HG03045 (cell line): Measurements from ENCODE around the gene PAX9.
"Not testable (repeated sequence)": the region's sequence is repeated elsewhere in the genome, so short reads cannot be mapped to it uniquely, and the experiment has no call there.

Experiments used
- ATAC-seq: cut with Tn5 transposase; IDR thresholded peaks from one replicate; pipeline ENCODE4 v1.9.1; 2021; ENCODE audit warnings: mild to moderate bottlenecking, moderate library complexity; ENCODE audit not compliant: unreplicated experiment

The PAX9 gene

DNA sequence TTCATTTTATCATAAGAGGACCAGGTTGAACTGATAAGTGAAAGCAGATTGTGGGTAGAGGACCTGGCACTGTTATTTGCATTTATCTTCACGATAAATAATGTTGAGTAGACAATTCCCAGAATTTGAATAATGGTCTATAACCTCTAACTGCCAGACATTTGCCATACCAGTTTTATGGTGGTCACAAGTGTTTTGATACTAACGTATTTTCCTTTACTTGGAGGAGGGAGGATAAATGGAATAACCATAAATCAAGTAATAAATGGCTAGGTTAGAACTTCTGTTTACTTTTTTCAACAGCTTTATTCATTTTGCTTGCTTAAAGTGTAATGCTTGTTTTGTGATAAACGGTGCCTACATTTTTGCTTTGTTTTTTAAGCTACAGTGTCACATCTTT lies 9.5 kb downstream of the PAX9 start:
- no peak for ATAC-seq

DNA sequence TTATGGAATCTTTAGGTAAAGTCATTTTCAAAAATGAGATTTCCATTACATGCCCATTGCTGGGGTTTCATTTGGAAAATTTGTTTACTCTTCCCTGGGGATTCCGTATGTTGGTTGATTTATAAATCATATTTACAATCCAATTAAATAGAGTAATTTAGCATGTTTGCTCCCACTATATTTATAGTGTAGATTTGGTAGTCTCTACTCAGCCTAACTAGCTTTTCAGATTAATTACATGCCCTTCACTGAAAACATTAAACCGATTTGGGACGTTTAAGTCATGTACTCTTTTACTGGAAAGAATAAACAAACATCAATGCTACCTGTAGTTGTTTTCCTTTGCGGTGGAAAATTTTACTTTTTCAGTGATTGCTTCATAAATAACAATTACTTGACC lies 10.4 kb downstream of the PAX9 start:
- no peak for ATAC-seq

DNA sequence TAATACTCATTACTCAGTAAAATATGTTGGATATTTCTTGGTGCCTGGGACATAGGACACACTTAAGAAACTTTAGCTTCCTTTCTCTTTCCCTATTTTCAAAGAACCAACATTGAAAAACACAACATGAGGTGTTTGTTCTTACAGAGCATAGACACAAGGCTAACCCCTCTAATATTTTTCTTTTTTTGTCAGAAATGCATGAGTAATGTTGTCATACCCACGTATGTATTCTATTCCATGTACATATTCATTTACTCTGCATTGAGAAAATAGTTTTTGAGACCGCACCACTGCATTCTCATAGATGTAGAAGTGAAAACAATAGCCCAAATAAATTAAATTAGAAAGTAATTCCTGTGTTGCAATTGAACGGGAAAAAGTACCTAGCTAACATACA lies 13.0 kb downstream of the PAX9 start:
- ATAC-seq, result no peak

DNA sequence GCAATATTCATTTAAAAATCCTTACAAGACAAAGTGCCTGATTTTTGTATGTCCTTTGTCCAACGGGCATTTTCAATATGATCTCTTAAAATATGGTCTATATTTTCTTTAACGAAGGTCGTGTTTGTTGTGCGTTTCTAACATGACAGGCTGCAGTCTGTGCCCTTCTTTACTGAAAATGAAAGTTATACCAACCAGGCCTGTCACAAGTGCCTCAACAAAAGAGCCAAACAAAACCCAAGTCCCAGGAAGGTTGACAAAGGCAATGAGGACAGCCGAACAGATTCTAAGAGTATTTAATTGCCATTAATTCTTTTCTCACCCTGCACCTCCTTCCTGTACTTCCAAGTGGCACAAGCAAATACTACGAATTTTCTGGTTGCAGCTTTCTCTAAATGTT lies 13.9 kb downstream of the PAX9 start:
- ATAC-seq, result no peak

DNA sequence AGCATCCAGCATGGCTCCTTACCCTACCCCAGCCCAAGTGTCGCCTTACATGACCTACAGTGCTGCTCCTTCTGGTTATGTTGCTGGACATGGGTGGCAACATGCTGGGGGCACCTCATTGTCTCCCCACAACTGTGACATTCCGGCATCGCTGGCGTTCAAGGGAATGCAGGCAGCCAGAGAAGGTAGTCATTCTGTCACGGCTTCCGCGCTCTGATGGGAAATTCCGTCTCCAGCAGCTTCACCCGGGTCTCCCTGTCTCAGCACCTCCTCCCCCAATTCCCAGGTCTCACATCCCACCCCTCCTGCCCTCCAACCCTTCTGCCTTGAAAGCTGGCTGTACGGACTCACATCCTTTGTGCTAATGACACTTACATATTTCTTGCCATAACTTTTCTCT lies 14.6 kb downstream of the PAX9 start:
- no peak for ATAC-seq

DNA sequence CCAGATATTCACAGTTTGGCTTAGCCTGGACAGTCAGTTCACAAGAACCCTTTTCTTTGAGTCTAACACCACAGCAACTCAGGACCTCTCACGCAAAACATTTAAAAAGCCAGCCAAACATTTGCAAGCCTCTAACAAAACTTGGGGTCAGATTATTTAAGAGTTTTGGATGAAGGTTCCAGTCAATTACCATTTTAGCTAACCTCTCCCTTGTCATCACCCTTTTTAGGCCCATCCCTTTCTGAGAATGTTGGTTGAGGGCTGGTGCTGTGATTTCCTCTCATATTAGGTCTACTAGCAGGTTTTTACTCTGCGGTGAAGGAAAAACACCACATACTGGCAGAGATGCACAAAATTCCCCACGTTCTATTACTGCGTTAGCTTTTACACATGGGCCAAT lies 20.7 kb downstream of the PAX9 start:
- ATAC-seq, result no peak

DNA sequence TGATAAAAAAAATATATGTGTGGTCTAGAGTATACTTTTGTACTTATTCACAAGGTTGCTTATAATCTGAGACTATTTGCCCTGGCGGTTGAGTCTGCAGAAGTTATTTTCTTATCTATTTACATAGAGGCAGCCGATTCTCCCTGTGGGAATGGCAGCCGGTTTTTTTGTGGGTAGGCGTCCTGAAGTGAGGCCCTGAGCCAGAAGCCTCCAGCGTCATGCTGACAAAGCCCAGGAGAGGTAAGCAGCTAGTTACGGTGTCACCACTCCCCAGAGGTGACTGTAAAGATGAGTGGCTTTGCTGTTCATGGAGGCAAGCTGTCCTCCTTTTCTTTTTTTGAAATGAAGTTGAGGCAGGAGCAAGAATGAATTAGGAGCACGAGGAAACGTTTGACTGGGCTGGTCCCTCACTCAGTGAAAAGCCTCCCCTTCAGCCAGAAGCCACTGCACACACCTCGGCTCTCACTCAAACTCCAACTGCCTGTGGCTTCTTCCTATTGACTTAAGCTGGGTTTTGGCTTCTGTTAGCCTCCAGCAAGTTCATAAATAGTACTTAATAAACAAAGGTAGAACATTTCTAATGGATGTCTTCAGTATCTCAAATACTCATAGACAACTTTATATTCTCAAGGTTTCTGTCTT lies 21.5 kb downstream of the PAX9 start:
- no peak for ATAC-seq

DNA sequence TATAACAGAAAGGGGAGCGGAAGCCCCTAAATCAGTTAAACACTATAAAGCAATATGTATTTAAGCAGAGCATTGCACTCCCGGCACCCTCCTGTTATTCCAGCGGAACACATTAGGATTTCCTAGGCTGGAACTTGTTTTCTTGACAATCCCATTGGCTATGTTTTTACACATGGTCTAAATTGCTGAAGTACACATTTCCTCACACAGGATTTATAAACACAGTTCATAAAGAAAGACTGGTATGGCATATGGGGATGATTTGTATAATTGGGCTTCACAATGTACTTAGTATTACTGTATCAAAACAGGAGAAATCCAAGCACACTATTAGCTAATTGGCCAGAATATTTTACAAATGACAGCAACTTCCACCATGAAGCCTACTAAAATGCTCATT lies 23.3 kb downstream of the PAX9 start:
- no peak for ATAC-seq

DNA sequence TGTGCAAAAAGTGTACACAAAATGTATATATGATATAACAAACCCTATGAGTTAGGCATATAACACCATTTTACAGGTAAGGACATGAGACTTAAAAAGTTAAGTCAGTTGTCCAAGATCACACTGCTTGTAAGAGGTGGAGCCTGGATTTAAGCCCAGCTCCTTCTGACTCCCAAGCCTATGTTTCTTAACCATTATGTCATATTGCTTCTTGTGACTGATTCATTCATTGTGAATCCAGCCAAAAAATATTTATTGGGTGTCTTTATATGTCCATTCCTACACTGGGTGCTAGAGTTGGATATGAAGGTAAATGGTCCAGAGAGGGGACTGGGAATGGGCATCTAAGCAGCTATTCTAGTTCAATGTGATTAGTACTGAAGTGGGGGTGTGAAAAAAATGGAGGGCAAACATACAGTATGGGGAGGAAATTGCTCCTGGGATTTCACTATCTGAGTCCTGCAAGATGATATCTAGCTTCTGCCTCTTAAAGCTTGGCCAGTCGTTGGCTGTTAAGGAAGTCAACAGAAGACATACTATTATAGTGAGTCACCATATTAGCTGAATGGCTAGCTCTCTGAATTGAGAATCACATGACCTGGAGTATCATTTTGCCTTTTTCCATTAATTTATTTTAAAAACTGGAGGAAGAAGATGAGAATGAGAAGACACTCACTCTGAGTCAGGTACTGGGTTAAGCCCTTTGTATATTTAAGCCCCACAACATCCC lies 28.8 kb downstream of the PAX9 start:
- ATAC-seq, result no peak

DNA sequence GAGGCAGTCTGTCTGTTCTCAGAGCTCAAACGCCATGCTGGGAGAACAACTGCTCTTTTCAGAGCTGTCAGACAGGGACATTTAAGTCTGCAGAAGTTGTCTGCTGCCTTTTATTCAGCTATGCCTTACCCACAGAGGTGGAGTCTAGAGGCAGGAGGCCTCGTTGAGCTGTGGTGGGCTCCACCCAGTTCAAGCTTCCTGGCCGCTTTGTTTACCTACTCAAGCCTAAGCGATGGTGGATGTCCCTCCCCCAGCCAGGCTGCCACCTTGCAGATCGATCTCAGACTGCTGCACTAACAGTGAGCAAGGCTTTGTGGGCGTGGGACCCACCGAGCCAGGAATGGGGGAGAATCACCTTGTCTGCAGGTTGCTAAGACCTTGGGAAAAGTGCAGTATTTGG lies 37.8 kb downstream of the PAX9 start:
- ATAC-seq, result not testable (repeated sequence)

DNA sequence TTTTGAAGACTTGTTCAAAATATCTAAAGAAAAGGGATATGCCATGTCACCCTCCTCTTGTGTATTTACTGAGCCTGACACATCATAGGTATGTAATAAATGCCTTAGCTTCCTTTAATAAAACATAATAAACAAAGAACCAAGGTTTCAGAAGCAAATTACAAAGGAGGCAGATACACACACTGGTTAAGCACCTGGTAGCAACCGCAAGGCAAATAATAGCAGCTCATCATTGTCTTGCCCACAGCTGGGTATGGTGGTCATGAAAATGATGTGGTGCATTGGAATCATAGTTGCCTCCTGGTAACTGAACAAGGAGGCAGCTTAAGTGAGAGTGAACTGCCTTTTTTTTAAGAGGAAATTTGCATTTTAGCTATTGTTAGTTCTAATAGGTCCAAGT lies 39.0 kb downstream of the PAX9 start:
- no peak for ATAC-seq

DNA sequence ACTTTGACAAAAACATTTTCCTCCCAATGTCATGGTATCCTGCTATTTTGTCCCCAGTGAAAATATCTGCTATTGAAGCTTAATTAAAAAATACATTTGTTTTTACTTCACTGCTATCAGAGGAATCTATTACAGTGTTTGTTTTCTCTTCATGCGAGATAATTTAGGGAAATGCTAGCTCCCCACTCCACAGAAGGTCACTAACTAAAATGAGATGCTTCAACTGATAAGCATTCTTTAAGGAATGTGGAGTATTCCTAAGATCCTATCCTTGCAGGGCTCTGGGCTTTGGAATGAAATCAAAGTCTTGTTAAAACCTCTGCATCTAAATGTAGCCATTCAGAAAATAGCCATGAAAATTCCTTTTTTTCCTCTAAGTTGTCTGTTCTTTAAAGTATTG lies 39.5 kb downstream of the PAX9 start:
- no peak for ATAC-seq

DNA sequence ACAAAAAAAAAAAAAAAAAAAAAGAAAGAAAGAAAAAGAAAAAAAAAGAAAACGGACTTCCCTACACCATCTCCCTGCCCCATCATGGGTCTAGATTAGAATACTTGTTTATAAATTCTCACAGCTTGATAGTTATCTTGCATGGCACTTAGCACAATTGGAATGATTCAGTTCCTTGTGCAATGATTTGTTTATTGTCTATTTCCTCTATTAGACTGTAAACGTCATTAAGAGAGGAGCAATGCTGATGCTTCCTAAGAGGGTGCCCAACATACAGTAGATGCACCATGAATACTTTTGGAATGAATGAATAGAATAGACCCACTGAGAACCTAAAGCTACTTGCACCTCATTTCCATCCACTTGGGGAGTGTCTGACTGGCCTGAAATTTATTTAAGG lies 40.8 kb downstream of the PAX9 start:
- no peak for ATAC-seq

DNA sequence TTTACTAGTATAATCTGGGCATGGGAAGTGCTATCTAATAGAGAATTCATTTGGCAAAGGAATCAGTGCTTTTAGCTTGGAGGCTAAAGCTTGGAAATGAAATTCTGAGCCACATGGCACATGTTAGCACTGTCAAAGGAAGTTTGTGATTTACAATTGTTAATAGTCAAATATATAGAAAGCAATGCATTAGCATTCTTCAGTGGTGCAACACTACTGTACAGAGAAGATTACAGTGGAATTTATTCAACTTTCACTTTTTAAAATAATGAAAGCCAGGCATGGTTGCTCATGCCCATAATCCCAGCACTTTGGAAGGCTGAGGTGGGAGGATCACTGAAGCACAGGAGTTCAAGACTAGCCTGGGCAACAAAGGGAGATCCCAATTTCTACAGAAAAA lies 45.9 kb downstream of the PAX9 start:
- ATAC-seq, result no peak

DNA sequence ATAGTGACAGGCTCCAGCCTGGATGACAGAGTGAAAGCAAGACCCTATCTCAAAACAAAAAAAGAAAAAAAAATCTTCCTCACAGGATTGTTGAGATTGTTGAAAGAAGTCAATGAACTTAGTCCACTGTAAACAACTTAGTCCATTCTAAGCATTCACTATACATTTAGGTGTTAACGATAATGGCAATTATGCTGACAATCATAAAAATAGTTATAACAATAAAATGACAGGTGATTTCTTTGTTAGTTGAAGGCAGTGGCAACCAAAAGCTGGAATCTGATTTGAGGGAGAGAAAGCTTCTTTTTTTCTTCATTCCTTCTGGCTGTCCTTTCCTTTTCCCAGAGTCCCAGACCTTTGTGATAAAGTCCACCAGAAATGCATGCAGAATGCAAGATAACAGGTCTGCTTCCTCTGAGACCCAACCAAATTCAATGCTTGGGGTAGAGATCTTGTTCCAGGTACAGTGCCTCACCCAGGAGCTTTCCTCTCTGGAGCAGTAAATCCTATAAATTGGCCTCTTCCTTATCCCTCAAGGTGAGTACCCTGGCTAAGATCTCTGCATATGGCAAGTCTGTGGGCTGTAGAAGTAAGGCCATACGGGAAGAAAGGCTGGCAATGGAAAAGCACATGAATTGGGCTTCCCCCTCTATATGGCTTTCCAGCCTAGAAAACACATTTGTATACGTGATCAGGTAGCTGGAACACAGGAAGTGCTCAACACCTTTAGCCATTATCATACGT lies 52.5 kb downstream of the PAX9 start:
- no peak for ATAC-seq

DNA sequence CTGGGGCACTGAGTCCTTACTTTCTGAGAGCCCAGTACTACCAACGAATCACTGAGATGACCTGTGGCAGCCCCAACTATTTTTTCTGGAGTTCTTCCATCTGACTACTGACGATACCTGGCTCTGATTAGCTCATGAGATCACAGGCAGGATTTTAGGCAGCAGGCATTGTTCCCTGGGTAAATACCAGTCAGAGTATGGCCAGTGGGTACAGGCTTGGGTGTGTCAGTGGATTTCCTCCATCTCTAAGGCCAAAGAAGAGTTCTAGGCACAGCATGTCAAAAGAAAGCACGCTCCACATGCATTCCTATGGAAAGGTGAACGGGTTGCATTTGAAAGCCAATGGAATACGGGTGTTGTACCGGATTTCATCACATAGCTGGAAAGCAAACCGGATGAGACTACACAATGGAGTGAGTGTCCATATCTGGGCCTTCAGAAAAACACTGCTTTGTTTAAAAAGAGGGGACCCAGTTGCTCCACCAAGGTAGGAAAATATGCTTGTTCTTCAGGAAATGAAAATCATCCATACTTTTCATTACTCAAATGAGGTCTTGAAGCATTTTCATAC lies 55.0 kb downstream of the PAX9 start:
- ATAC-seq, result no peak

DNA sequence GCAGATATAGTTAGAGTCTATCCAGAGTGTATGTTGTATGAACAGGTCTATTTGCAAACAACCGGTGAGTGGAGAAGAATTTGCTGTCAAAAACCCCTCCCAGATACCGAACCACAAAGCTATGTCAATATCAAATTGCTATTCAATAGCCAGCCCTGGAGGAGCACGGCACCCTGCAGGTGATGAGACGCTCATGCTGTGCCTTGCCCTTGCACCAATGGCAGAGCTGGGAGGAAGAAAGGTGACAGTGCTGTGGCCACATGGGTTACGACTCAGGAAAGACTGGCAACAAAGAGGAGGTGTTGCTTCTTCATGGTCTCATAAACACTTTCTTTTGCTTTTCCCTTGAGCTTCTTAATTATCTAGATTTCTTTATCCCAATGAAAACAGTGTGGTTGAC lies 55.7 kb downstream of the PAX9 start:
- no peak for ATAC-seq

DNA sequence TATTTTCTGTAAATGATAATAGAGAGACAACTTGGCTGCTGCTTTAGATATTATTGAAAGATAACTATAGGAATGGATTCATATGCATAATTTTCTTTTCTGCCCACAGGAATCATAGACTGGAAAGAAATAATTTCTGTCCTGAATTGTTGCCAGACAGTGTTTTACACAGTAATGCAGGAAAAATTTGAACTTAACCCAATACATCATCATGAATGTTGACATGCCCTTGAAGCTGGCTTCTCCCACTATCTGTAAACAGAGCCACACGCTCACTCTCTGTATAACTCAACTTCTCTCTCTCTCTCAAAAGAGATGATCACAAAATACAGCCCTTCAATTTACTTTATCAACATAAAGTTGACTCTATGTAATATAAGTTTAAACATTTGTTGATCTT lies 56.6 kb downstream of the PAX9 start:
- ATAC-seq, result no peak

DNA sequence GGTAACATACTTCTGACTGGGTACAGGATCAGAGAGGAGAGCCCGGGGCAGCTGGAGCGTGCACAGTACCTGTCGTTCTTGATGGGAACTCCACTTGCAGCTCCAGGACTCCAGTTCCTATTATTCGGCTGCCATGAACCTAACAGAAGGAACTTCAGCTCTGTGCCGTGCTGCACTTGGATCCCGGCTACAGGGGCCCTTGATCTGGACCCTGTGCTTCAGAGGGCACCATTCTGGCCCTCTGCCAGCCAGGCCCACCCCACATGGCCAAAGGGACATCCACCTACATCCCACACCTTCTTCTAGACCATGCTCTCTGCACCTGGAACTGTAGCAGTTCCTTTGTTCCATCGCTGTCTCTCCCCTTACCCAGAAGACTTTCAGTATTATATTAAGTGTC lies 58.2 kb downstream of the PAX9 start:
- ATAC-seq, result no peak

DNA sequence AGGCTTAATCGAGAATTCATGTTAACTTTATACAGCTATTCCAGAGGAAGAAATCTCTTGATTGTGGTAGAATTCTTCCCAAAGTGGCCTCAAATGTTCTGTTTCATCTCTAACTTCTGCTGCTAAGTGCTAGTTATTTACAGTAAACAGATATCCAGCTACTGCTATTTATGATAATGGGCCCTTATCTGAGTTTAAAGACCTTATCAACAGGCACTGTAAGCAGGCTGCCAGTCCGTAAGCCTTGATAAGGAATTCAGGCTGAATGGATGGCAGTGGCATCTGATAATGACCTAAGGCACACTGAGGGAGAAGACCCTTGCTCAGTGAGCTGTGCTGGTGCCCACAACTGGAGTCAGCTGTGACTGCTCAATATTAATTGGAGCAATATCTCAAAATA lies 59.0 kb downstream of the PAX9 start:
- ATAC-seq, result no peak

DNA sequence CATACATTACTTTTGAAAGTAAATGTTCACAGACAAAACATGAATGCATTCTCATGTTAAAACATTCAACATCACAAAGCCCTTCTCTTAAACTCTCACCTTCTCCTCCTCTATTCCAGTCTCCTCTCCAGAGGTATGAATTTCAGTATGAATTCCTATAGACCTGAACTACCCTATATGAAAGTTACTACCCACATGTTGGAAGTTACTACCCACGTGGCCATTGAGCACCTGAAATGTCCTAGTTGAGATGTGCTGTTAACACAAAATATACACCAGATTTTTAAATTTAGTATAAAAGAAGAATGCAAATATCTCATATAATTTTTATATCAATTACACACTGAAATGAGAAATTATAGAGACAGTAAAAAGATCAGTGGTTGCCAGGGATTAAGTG lies 60.2 kb downstream of the PAX9 start:
- no peak for ATAC-seq

DNA sequence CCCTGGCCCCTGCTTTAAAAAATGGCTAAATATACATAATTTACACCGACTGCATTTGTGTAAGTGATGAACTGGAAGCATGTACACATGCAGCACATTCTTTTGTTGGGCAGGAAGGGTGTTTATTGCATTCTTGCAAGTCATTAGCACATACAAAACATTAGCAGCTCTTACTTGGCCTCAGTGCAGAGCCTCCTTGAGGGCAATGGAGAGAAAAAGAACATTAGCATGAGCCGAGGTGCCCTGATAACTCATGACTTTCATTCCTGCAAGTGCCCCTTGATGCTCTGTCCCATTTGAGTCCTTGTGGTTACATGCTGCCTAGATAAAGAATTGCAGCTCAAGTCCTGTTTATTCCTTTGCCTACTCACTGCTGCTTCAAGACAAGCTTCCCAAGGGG lies 61.9 kb downstream of the PAX9 start:
- no peak for ATAC-seq
